GM19238 (cell line): ENCODE results near the gene PODXL2.
"Not testable (repeated sequence)": the region's sequence is repeated elsewhere in the genome, so short reads cannot be mapped to it uniquely, and the experiment has no call there.

Source experiments
- DNase-seq: peaks from one replicate; pipeline ENCODE4 v3.0.0; 2011; ENCODE audit warnings: low spot score; ENCODE audit not compliant: insufficient read length

Gene PODXL2

GRCh38 chr3:127604546-127605165 is 24.3 kb upstream of the PODXL2 start:
- no peak for DNase-seq

GRCh38 chr3:127605547-127605946 is 23.4 kb upstream of the PODXL2 start:
- not testable (repeated sequence) for DNase-seq

DNA sequence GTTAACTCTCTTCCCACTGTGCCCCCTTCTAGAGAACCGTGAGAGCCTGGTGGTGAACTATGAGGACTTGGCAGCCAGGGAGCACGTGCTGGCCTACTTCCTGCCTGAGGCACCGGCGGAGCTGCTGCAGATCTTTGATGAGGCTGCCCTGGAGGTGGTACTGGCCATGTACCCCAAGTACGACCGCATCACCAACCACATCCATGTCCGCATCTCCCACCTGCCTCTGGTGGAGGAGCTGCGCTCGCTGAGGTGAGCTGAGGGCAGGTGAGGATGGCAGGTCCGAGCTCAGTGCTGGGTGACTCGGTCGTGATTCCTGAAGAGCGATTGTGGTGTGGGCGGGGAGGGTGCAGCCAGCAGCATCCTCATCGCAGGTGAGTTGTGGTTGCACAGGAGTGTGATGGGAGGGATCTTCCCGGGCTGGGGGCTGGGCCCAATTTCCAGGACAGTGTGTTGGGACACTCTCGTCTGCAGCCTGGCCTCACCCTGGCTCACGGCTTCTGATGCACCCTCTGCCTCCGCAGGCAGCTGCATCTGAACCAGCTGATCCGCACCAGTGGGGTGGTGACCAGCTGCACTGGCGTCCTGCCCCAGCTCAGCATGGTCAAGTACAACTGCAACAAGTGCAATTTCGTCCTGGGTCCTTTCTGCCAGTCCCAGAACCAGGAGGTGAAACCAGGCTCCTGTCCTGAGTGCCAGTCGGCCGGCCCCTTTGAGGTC is 22.7 kb upstream of the PODXL2 start:
- DNase-seq, result no peak

- DNase-seq, result no peak
Observed at GRCh38 chr3:127606981-127607595, 21.9 kb upstream of the PODXL2 start.

GRCh38 chr3:127607675-127608361 is 21.2 kb upstream of the PODXL2 start:
- DNase-seq, result no peak

DNA sequence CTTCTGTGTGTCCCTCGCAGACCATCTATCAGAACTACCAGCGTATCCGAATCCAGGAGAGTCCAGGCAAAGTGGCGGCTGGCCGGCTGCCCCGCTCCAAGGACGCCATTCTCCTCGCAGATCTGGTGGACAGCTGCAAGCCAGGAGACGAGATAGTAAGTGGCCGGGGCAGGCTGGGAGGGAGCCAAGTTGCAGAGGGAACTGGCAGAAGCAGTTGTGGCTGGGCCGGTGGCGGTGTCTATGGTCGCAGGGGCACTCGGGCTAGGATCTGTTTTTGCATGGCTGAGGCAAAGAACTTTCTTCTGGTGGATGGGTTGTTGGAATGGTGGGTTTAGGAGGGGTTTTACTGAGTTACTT is 20.6 kb upstream of the PODXL2 start:
- DNase-seq, result no peak

- no peak for DNase-seq
Observed at GRCh38 chr3:127610105-127610504, 18.9 kb upstream of the PODXL2 start.

DNA sequence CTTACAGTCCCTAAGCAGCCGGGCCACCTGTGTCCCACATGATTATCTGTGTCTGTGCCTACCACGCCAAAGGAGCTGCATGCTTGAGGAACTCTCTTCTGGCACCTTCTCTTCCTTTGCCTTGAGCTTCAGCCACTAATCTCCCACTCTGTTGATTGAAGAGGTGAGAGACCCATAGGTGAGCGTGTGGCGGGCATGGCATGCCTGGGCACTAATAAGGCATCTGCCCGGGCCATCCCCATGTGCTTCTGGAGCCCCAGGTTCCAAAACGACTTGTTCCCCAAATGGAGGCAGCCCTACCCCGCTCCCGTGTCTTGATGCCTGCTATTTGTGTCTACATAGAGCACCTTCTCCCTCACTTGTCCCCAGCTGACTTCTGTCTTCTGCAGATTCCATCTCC is 17.7 kb upstream of the PODXL2 start:
- DNase-seq, result no peak

- DNase-seq, result no peak
Observed at GRCh38 chr3:127612966-127613365, 16.0 kb upstream of the PODXL2 start.

DNA sequence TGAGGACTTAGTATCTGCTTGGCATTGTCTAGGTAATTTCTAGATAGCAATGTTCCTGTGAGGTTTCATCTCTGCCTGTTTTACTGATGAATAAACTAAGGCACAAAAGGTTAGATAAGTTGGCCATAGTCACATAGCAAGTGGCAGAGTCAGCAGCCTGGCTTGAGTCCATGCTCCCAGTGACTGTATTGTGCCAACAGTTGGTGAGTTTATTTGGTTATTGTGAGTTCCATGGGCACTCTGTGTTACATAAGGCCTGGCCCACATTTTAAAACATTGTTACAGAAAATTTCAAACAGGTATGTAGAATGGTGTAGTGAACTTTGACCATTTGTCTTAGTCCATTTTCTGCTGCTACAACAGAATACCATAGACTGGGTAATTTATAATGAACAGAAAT is 15.6 kb upstream of the PODXL2 start:
- DNase-seq, result no peak

- no peak for DNase-seq
Observed at GRCh38 chr3:127614928-127615589, 13.9 kb upstream of the PODXL2 start.

- DNase-seq, result no peak
Observed at GRCh38 chr3:127615631-127616305, 13.2 kb upstream of the PODXL2 start.

DNA sequence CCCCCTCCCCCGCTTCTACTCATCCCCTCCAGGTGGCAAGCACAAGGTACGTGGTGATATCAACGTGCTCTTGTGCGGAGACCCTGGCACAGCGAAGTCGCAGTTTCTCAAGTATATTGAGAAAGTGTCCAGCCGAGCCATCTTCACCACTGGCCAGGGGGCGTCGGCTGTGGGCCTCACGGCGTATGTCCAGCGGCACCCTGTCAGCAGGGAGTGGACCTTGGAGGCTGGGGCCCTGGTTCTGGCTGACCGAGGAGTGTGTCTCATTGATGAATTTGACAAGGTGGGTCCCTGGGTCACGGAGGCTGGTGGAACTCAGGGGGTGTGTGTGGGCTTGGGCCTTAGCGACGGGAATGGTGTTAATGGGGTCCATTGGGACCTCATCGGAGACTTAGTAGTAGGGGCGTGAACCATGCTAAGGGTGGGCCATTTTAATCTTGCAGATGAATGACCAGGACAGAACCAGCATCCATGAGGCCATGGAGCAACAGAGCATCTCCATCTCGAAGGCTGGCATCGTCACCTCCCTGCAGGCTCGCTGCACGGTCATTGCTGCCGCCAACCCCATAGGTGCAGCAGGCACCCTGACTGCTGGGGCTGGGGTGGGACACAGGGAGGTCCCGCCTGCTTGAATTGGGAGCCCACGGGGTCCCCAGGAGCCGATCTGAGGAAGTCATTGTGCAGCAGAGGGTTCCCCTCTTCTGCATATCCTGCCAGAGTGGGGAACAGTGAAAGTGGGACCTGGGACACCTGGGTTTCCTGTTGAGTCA is 12.0 kb upstream of the PODXL2 start:
- DNase-seq, result no peak

DNA sequence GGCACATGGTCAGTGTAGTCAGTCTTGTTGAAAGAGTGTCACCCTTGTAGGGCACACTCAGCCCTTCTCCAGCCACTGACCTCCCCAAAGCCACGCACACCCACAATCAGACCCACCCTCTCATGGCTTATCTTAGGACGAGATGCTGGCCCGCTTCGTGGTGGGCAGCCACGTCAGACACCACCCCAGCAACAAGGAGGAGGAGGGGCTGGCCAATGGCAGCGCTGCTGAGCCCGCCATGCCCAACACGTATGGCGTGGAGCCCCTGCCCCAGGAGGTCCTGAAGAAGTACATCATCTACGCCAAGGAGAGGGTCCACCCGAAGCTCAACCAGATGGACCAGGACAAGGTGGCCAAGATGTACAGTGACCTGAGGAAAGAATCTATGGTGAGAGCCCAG is 10.1 kb upstream of the PODXL2 start:
- no peak for DNase-seq

DNA sequence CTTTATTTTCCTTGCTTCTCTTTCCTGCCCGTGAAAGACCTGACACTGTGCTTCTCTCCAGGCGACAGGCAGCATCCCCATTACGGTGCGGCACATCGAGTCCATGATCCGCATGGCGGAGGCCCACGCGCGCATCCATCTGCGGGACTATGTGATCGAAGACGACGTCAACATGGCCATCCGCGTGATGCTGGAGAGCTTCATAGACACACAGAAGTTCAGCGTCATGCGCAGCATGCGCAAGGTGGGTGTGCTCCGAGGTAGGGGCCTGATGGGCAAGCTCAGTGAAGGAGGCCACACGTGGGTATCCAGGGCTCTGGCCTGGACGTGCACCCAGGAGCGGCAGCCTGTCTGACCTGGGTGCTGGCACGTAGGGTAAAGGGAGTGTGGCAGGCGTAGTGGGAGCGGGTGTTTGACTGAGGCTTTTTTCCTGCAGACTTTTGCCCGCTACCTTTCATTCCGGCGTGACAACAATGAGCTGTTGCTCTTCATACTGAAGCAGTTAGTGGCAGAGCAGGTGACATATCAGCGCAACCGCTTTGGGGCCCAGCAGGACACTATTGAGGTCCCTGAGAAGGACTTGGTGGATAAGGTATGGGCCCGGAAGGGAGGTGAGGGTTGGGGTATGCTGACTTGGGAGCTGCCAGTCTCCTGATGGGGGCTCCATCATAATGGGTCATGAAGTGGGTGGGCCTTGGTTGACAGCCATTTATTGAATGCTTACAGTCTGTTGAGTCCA is 8.2 kb upstream of the PODXL2 start:
- no peak for DNase-seq

DNA sequence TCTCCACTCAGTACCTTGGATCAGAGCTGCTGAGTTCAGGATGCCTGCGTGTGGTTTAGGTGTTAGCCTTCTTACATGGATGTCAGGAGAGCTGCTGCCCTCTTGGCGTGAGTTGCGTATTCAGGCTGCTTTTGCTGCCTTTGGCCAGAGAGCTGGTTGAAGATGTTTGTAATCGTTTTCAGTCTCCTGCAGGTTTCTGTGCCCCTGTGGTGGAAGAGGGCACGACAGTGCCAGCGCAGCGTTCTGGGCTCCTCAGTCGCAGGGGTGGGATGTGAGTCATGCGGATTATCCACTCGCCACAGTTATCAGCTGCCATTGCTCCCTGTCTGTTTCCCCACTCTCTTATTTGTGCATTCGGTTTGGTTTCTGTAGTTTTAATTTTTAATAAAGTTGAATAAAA is 7.0 kb upstream of the PODXL2 start:
- DNase-seq, result no peak

DNA sequence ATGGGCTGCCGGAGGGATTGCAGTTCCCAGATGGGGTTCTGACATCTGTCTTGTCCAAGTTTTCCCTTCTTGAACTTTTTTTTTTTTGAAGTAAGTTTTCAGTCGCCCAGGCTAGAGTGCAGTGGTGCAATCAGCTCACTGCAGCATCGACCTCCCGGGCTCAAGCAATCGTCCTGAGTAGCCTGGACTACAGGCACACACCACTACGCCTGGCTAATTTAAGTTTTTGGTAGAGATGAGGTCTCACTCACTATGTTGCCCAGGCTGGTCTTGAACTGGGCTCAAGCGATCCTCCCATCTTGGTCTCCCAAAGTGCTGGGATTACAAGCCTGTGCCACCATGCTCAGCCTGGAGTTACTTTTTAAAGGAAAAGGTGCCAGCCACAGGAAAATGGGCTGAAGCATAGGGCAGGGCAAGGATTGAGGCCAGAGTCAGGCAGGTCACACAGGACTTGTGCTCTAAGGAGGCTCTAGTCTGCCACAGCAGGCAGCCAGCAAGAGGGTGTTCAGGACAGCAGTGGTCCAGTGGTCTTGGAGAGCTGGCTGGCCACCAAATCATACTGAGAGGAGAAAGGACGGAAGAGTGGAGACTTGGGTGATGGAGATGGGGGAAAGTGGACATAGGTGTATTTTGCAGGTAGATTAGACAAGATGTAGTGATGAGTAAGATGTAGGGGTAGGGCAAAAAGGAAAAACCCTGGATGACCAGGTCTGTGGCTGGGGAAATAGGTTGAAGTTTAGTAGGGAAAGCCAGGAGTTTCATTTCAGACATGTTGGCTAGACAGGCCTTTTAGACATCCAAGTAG is 6.0 kb upstream of the PODXL2 start:
- no peak for DNase-seq

DNA sequence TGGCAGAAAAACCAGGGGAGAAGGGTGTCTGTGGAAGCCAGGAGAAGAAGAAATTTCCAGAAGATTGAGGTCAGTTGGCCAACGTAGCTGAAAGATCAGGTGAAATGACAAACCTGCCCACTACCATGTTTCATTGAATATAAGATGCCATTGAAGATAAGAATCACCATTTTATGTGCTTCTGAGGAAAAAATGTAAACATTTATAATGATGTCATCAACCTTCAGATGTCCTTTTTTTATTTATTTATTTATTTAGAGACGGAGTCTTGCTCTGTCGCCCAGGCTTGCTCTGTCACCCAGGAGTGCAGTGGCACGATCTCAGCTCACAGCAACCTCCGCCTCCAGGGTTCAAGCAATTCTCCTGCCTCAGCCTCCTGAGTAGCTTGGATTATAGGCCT is 4.9 kb upstream of the PODXL2 start:
- DNase-seq, result no peak

DNA sequence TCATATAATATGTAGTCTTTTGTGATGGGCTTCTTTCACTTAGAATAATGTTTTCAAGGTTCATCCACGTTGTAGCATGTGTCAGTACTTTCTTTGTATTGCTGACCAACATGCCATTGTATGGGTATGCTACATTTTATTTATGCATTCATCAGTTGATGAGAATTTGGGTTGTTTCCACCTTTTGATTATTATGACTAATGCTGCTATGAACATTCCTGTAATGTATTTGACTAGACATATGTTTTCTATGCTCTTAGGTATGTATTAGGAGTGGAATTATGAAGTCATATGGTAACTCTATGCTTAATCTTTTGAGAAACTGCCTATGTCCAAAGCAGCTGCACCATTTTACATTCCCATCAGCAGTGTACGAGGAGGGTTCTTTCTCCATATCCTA is 3.2 kb upstream of the PODXL2 start:
- DNase-seq, result no peak
